Measurements from ENCODE around the gene DPP3. TPM values are rescaled to one million over a fixed set of nuclear protein-coding genes. Genes with fewer than 3 reads are reported as not detected.
A peak's percentile ranks its signal among the peaks of the same experiment; 100 is the strongest.

The DPP3 gene
- total RNA-seq, 2 donors from 2014 or later: 67.9 to 117 TPM

DNA sequence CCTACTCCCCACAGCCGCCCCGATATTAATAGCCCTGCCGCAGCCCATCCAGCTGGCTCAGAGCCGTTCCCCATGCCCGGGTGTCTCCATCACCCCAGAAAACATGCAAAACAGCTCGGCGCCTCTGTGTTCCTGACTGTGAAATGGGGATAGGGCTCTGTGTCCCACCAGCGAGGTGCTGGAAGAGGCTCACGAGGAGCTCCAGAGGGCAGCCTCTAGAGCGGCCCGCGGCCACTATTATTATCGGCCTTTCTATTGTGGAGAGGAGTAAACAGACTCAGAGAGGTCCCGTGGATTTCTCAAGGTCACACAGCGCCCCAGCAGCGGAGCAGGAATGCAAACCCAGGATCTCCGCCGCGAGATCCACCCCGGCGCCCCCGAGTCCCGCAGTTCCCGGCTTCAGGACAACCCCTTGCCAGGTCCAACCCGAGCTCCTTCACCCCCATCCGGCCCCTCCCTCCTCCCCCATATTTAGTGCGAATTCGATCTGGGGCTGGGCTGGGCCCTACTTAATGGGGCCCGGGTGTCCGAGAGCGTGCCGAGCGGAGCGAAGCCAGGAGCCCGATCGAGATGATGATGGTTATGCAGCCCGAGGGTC is 66.2 kb downstream of the DPP3 start, which contains the start of gene ACTN3:
Gene ACTN3 (plus strand): TSS at position 536 of the 598 bp plus-strand sequence. CDS start 35 bp downstream, at position 571.
- peaks cover 30% of the 10 kb centered on the region for H3K4me1 Mint-ChIP-seq
- peaks cover 22% of the 10 kb centered on the region for H3K36me3 Mint-ChIP-seq (ENCODE audit: low read depth)
- H3K9me3 Mint-ChIP-seq: no peaks in the 10 kb centered on the region
- H3K27ac Mint-ChIP-seq: peak within 1 kb of the TSS; percentile 81
- ATAC-seq (replicated peaks): peak; percentile 11
- H3K4me3 Mint-ChIP-seq: peak within 1 kb of the TSS; percentile 95
- H3K27me3 Mint-ChIP-seq: no peaks in the 10 kb centered on the region

DNA sequence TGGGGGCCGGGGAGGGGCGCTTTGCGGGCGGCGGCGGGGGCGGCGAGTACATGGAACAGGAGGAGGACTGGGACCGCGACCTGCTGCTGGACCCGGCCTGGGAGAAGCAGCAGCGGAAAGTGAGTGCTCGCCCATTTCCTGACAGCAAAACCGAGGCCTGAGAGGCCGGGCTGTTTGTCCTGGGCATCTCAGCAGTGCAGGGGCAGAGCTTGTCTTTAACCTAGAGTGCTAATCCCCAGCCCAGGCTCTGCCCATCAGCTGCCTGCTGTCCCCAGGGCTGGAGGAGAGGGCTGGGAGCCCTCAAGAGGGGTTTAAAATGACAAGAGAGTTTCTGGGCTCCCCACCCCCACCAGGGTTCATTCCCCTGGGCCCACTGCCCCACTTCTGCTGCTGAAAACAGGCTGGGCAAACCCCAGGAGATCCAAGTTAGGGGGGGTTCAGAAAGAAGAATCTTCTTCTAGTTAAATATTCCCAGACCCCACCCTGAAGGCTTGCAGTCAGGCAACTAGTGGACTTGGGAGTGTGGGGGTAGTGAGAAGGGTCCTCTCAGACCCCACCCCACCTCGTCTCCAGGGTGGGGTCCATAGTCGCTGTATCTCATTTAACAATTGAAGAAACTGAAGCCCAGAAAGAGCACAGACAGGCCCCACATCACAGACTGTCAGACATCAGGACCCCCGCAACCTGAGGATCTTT is 66.9 kb downstream of the DPP3 start:
- Mint-ChIP-seq H3K36me3 (ENCODE audit: low read depth) (peaks cover 15% of the 10 kb centered on the region), H3K9me3 (no peaks in the 10 kb centered on the region), H3K4me3 (peak overlapping the region; percentile 95), H3K4me1 (peaks cover 25% of the 10 kb centered on the region), H3K27me3 (no peaks in the 10 kb centered on the region), H3K27ac (peak overlapping the region; percentile 81)
- no peak for ATAC-seq (replicated peaks)

DNA sequence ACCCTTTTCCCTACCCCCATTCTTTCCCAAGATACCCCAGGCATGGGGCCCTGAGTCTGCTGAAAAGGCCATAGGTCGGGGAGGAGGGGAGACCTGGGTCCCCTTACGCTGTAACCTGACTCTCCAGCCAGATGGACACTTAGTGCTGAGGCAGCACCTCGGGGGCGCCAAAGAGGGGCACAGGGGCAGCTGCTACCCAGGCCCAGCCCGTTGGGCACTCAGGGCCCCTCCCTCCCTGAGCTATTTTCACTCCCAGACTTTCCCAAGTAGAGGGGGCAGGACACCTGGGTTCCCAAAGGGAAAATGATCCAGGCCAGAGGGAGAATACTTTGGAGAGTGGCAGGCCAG is 67.4 kb downstream of the DPP3 start:
- Mint-ChIP-seq H3K4me1 (peaks cover 19% of the 10 kb centered on the region), H3K4me3 (no peak overlapping the region), H3K36me3 (ENCODE audit: low read depth) (peaks cover 10% of the 10 kb centered on the region), H3K27ac (no peak overlapping the region), H3K27me3 (no peaks in the 10 kb centered on the region), H3K9me3 (no peaks in the 10 kb centered on the region)
- ATAC-seq (replicated peaks): no peak

DNA sequence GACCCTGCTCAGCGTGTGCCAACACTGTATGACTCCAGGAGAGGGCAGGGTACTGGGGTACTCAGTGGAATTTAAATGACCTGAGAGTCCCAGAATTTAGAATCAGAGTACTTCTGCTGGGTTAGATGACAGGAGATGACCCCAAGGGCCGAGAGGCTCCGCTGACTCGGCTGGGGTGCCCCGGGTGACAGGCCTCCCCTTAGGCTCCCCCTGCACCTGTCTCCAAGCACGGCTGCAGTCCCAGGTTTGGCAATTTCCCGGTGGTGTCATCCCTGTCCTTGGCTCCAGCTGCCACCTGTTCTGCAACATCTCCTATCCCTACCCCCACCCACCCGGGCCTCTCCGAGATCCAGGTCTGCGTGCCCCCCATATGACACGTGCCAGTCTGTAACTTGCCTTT is 67.8 kb downstream of the DPP3 start:
- no peaks in the 10 kb centered on the region for H3K9me3 Mint-ChIP-seq
- no peaks in the 10 kb centered on the region for H3K27me3 Mint-ChIP-seq
- no peak overlapping the region for H3K4me3 Mint-ChIP-seq
- H3K36me3 Mint-ChIP-seq (ENCODE audit: low read depth): peaks cover 6% of the 10 kb centered on the region
- ATAC-seq (replicated peaks): no peak
- peaks cover 18% of the 10 kb centered on the region for H3K4me1 Mint-ChIP-seq
- no peak overlapping the region for H3K27ac Mint-ChIP-seq

DNA sequence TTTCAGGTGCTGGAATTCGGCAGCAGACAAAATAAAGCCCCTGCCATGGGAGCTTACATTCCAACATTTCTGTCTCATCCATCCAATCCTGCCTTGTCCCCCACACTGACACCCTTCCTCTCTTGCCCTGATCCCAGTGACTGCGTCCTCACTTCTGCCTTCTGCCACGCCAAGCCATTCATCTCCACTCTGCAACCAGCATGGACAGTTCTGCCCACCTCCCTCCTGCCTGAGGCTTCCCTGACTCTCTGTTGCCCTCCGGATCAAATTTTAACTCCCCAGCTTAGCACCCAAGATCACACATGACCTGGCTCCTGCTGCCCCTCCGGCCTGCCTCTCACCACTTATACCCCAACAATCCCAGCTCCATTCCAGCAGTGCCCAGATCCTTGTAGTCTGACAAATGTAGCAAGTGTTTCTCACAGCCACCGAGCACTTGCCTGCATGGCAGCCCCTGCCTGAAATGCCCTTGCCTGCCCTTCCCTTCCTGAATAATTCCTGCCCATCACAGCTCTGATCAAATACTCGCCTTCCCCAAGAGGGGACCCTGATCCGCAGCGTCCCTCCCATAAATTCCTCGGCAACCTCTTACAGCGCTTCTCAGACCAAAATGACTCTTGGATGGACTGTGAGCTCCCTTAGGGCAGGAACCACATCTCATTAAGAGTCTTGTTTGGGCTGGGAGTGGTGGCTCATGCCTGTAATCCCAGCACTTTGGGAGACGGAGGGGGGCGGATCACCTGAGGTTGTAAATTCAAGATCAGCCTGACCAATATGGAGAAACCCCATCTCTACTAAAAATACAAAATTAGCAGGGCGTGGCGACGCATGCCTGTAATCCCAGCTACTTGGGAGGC is 68.8 kb downstream of the DPP3 start:
- Mint-ChIP-seq H3K9me3 (no peaks in the 10 kb centered on the region), H3K36me3 (ENCODE audit: low read depth) (no peaks in the 10 kb centered on the region), H3K27me3 (no peaks in the 10 kb centered on the region), H3K27ac (peak overlapping the region; percentile 4), H3K4me1 (peaks cover 11% of the 10 kb centered on the region), H3K4me3 (no peak overlapping the region)
- ATAC-seq (replicated peaks): no peak

DNA sequence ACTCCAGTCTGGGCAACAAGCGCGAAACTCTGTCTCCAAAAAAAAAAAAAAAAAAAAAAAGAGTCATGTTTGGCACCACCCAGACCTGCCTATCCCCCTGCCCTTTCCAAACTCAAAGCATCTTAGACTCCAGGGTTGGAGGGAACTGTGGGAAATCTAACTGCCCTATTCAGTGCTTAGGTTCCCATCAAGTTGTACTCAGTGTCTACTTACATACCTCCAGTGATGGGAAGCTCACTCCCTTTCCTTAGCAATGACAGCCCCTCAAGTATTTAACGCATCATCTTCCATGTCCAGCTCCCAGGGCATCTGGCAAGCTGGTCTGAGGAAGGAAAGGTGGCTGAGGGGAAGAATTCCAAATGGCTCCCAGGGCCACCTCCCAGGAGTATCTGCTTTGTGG is 69.5 kb downstream of the DPP3 start:
- Mint-ChIP-seq H3K27me3 (no peaks in the 10 kb centered on the region), H3K9me3 (no peaks in the 10 kb centered on the region), H3K36me3 (ENCODE audit: low read depth) (no peaks in the 10 kb centered on the region), H3K4me1 (peaks cover 5% of the 10 kb centered on the region), H3K27ac (no peak overlapping the region), H3K4me3 (no peak overlapping the region)
- ATAC-seq (replicated peaks): no peak

DNA sequence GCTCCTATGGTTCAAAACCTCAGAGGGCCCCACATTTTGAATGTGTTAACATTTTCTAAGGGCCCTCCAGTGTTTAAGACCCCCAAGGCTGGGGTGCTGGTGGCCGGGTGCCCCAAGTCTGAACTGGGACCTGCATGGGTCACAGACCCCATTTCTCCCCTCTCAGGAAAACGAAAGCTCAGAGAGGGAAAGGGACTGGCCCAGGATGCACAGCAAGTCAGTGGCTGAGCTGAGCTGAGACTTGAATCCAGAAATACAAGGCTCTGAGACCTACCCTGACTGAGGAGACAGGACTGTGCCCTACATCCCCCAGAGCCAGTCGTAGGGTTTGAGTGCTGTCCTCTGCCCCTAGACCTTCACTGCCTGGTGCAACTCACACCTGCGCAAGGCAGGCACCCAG is 70.7 kb downstream of the DPP3 start:
- ATAC-seq (replicated peaks): no peak
- Mint-ChIP-seq H3K27ac (no peak overlapping the region), H3K4me3 (no peak overlapping the region), H3K27me3 (no peaks in the 10 kb centered on the region), H3K4me1 (no peaks in the 10 kb centered on the region), H3K9me3 (no peaks in the 10 kb centered on the region), H3K36me3 (ENCODE audit: low read depth) (no peaks in the 10 kb centered on the region)

DNA sequence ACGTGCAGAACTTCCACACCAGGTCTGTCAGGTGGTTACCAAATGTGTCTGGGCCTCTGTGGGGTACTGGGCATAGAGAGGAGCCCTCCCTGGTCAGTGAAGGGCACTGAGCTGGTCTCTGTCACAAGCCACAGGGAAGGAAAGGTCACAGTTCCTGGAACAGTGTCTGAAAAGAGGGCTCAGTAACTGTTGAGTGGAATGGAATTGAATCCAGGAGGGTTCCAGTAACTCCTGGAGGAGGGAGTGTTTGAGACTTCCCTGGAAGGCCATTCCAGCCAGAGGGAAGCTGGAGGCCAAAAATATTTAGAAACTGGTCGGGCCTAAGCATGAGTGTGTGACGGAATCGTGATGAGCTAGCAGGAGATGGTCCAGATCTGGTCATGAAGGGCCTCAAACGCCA is 74.4 kb downstream of the DPP3 start:
- Mint-ChIP-seq H3K27ac (no peak overlapping the region), H3K9me3 (no peaks in the 10 kb centered on the region), H3K4me3 (no peak overlapping the region), H3K27me3 (peaks cover 4% of the 10 kb centered on the region), H3K4me1 (no peaks in the 10 kb centered on the region), H3K36me3 (ENCODE audit: low read depth) (no peaks in the 10 kb centered on the region)
- ATAC-seq (replicated peaks): no peak

DNA sequence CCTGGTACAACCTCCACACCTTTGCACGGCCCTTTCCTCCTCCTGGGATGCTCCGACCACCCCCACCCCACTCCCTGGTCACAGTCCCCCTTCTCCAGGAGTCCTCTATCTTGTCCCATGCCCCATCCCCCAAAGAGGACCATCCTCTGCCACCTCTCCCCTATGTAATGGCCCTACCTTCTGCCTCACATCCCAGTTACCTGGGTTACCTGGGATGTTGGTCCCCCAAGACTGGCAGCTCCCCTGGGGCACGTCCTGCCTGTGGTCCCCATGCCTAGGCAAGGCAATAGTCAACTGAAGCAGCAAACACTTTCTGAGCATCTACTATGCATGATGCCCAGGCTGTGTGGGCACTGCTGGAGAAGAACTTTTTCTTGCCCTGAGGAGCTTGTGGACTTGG is 75.2 kb downstream of the DPP3 start:
- no peaks in the 10 kb centered on the region for H3K9me3 Mint-ChIP-seq
- peaks cover 4% of the 10 kb centered on the region for H3K27me3 Mint-ChIP-seq
- no peaks in the 10 kb centered on the region for H3K4me1 Mint-ChIP-seq
- no peak overlapping the region for H3K27ac Mint-ChIP-seq
- no peak overlapping the region for H3K4me3 Mint-ChIP-seq
- no peak for ATAC-seq (replicated peaks)
- no peaks in the 10 kb centered on the region for H3K36me3 Mint-ChIP-seq (ENCODE audit: low read depth)

DNA sequence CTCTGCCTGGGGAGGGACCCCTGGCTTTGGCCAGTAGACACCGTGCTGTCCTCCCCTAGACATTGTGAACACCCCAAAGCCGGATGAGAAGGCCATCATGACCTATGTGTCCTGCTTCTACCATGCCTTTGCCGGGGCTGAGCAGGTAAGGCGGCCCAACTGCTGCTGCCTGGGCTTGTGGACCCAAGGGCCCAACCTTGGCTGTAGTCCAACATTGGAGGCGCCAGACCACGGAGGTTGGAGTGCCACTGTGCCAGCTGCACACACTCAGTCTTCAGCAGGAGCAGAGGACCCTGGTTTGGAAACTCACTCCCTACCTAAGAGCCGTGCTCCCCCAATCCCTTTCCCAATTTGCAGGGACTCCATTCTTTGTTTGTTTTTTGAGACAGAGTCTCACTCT is 75.9 kb downstream of the DPP3 start:
- Mint-ChIP-seq H3K36me3 (ENCODE audit: low read depth) (no peaks in the 10 kb centered on the region), H3K27ac (no peak overlapping the region), H3K27me3 (peaks cover 4% of the 10 kb centered on the region), H3K4me1 (no peaks in the 10 kb centered on the region), H3K4me3 (no peak overlapping the region), H3K9me3 (no peaks in the 10 kb centered on the region)
- ATAC-seq (replicated peaks): no peak

DNA sequence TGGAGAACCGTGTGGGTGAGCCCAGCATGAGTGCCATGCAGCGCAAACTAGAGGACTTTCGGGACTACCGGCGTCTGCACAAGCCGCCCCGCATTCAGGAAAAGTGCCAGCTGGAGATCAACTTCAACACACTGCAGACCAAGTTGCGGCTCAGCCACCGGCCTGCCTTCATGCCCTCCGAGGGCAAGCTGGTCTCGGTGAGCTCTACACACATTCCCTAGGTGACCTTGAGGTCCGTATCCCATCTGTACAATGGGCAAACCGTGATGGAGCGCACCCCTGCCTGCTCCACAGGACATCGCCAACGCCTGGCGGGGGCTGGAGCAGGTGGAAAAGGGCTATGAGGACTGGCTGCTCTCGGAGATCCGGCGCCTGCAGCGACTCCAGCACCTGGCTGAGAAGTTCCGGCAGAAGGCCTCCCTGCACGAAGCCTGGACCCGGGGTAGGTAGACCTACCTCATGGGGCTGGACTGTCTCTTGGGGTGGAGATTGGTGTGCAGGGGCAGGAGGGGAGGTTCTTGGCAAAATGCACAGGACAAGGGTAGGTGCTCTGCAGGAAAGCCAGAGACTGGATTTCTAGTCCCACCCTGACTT is 77.6 kb downstream of the DPP3 start:
- Mint-ChIP-seq H3K36me3 (ENCODE audit: low read depth) (no peaks in the 10 kb centered on the region), H3K27me3 (peaks cover 4% of the 10 kb centered on the region), H3K4me1 (no peaks in the 10 kb centered on the region), H3K27ac (no peak overlapping the region), H3K9me3 (no peaks in the 10 kb centered on the region), H3K4me3 (no peak overlapping the region)
- no peak for ATAC-seq (replicated peaks)

Other genes starting within 250 kb of the DPP3 start
- gene KLC2, start 222.7 kb upstream of the DPP3 start, total RNA-seq: 10 to 100 TPM; 38.3 to 45.2 TPM
- gene RAB1B, start 211.8 kb upstream of the DPP3 start, total RNA-seq: 100 to 1,000 TPM; 116 to 178 TPM
- 1 to 10 TPM; 3.9 to 5.0 TPM for gene CNIH2, start 202.3 kb upstream of the DPP3 start, total RNA-seq
- gene YIF1A, start 191.3 kb upstream of the DPP3 start, total RNA-seq: 10 to 100 TPM; 41.2 to 68.3 TPM
- not detected for gene TMEM151A, start 188.5 kb upstream of the DPP3 start, total RNA-seq
- gene CD248, start 163.4 kb upstream of the DPP3 start, total RNA-seq: not detected
- gene RIN1, start 144.0 kb upstream of the DPP3 start, total RNA-seq: 1 to 10 TPM; 1.6 to 3.4 TPM
- 10 to 100 TPM; 21.6 to 41.7 TPM for gene BRMS1, start 135.3 kb upstream of the DPP3 start, total RNA-seq
- gene B4GAT1, start 132.8 kb upstream of the DPP3 start, total RNA-seq: 10 to 100 TPM in 1 of 2 donors, 1 to 10 TPM in 1; 7.7 to 12.9 TPM
- gene SLC29A2, start 108.7 kb upstream of the DPP3 start, total RNA-seq: 1 to 10 TPM; 7.6 to 9.1 TPM
- under 1 TPM; 0.21 to 0.28 TPM for gene NPAS4, start 59.4 kb upstream of the DPP3 start, total RNA-seq
- gene MRPL11, start 41.6 kb upstream of the DPP3 start, total RNA-seq: 100 to 1,000 TPM in 1 of 2 donors, 10 to 100 TPM in 1; 56.1 to 131 TPM
- gene PELI3, start 13.5 kb upstream of the DPP3 start, total RNA-seq: 10 to 100 TPM in 1 of 2 donors, 1 to 10 TPM in 1; 8.1 to 17.5 TPM
- gene BBS1, start 30.2 kb downstream of the DPP3 start, total RNA-seq: 10 to 100 TPM; 16.4 to 17.2 TPM
- 10 to 100 TPM in 1 of 2 donors, 1 to 10 TPM in 1; 8.7 to 12.6 TPM for gene ZDHHC24, start 65.6 kb downstream of the DPP3 start, total RNA-seq
- gene ACTN3, start 66.5 kb downstream of the DPP3 start, total RNA-seq: 1 to 10 TPM in 1 of 2 donors, under 1 TPM in 1; 0.58 to 3.0 TPM
- gene CTSF, start 88.2 kb downstream of the DPP3 start, total RNA-seq: 10 to 100 TPM in 1 of 2 donors, 1 to 10 TPM in 1; 4.1 to 12.9 TPM
- gene CCDC87, start 112.6 kb downstream of the DPP3 start, total RNA-seq: under 1 TPM; 0.11 to 0.15 TPM
- gene CCS, start 112.8 kb downstream of the DPP3 start, total RNA-seq: 10 to 100 TPM; 27.5 to 35.1 TPM
- gene RBM14, start 136.2 kb downstream of the DPP3 start, total RNA-seq: 100 to 1,000 TPM; 127 to 156 TPM
- gene RBM4, start 158.3 kb downstream of the DPP3 start, total RNA-seq: 10 to 100 TPM; 92.4 to 94.0 TPM
- 10 to 100 TPM; 23.6 to 31.4 TPM for gene RBM4B, start 197.5 kb downstream of the DPP3 start, total RNA-seq
- under 1 TPM; 0.37 to 0.45 TPM for gene SPTBN2, start 248.8 kb downstream of the DPP3 start, total RNA-seq

Data from activated T-helper 17 cell treated with anti-CD3 and anti-CD28 coated beads, Interleukin-2, amount 50 U/mL, for 72 hours (primary cell).